SK-N-SH treated with all-trans-retinoic acid at 6 μM for 48 hours (cell line): ENCODE measurements around the gene SORCS3.

Experiments used
- ATAC-seq: fragments of 200-7000 bp; cut with Tn5 transposase; 3 replicates; pipeline ENCODE4 v1.9.1; 2020; ENCODE audit warnings: mild to moderate bottlenecking, moderate library complexity
- ARNTL ChIP-seq: fragments of 450-650 bp; formaldehyde crosslinking; IDR thresholded peaks from 2 replicates; pipeline ENCODE4 v1.5.0; 2020; ENCODE audit warnings: low read depth, mild to moderate bottlenecking, moderate library complexity, borderline replicate concordance
- BACH2 ChIP-seq: fragments of 250-450 bp; sonication (Bioruptor Pico); IDR thresholded peaks from 2 replicates; pipeline ENCODE4 v1.9.0; 2021; ENCODE audit warnings: mild to moderate bottlenecking, borderline replicate concordance
- CSDC2 ChIP-seq: fragments of 250-450 bp; sonication (Bioruptor Pico); IDR thresholded peaks from 2 replicates; pipeline ENCODE4 v1.5.0; 2020; ENCODE audit warnings: mild to moderate bottlenecking, moderate library complexity
- CSRNP3 ChIP-seq: fragments of 250-450 bp; sonication (Bioruptor Pico); IDR thresholded peaks from 2 replicates; pipeline ENCODE4 v1.5.1; 2021; ENCODE audit warnings: mild to moderate bottlenecking, moderate library complexity
- ESRRG ChIP-seq: fragments of 250-450 bp; sonication (Bioruptor Pico); IDR thresholded peaks from 2 replicates; pipeline ENCODE4 v1.6.1; 2021; ENCODE audit warnings: mild to moderate bottlenecking
- ISL1 ChIP-seq: fragments of 250-450 bp; sonication (Bioruptor Pico); IDR thresholded peaks from 2 replicates; pipeline ENCODE4 v2.1.2; 2022; ENCODE audit warnings: mild to moderate bottlenecking, moderate library complexity
- OSR1 ChIP-seq: fragments of 250-450 bp; sonication (Bioruptor Pico); IDR thresholded peaks from 2 replicates; pipeline ENCODE4 v1.8.0; 2022; ENCODE audit warnings: moderate library complexity, mild to moderate bottlenecking, inconsistent platforms
- PATZ1 ChIP-seq: fragments of 250-450 bp; sonication (Bioruptor Pico); IDR thresholded peaks from 2 replicates; pipeline ENCODE4 v1.8.0; 2020; ENCODE audit warnings: mild to moderate bottlenecking, moderate library complexity, borderline replicate concordance
- POU6F1 ChIP-seq: fragments of 250-450 bp; sonication (Bioruptor Pico); IDR thresholded peaks from 2 replicates; pipeline ENCODE4 v1.8.0; 2021; ENCODE audit warnings: low read depth, mild to moderate bottlenecking, moderate library complexity, borderline replicate concordance
- PPARA ChIP-seq: fragments of 250-450 bp; sonication (Bioruptor Pico); IDR thresholded peaks from 2 replicates; pipeline ENCODE4 v1.5.0; 2020; ENCODE audit warnings: mild to moderate bottlenecking, borderline replicate concordance
- SNAI2 ChIP-seq: fragments of 250-450 bp; sonication (Bioruptor Pico); IDR thresholded peaks from 2 replicates; pipeline ENCODE4 v1.5.0; 2020; ENCODE audit warnings: mild to moderate bottlenecking, moderate library complexity
- TCF4 ChIP-seq: fragments of 250-450 bp; sonication (Bioruptor Pico); IDR thresholded peaks from 2 replicates; pipeline ENCODE4 v1.8.0; 2021; ENCODE audit warnings: mild to moderate bottlenecking, moderate library complexity, borderline replicate concordance
- TOX ChIP-seq: fragments of 250-450 bp; sonication (Bioruptor Pico); IDR thresholded peaks from 2 replicates; pipeline ENCODE4 v1.8.0; 2021; ENCODE audit warnings: mild to moderate bottlenecking, moderate library complexity, borderline replicate concordance
- TSHZ2 ChIP-seq: fragments of 250-450 bp; sonication (Bioruptor Pico); IDR thresholded peaks from 2 replicates; pipeline ENCODE4 v1.5.0; 2020; ENCODE audit warnings: mild to moderate bottlenecking, moderate library complexity
- ZC3H10 ChIP-seq: fragments of 250-450 bp; sonication (Bioruptor Pico); IDR thresholded peaks from 2 replicates; pipeline ENCODE4 v1.5.1; 2021; ENCODE audit warnings: mild to moderate bottlenecking, moderate library complexity
- ZFP3 ChIP-seq: fragments of 250-450 bp; sonication (Bioruptor Pico); IDR thresholded peaks from 2 replicates; pipeline ENCODE4 v1.5.0; 2020; ENCODE audit warnings: mild to moderate bottlenecking, moderate library complexity
- ZFP30 ChIP-seq: fragments of 450-650 bp; formaldehyde crosslinking; IDR thresholded peaks from 2 replicates; pipeline ENCODE4 v1.5.0; 2022; ENCODE audit warnings: mild to moderate bottlenecking, moderate library complexity
- ZNF565 ChIP-seq: fragments of 450-650 bp; formaldehyde crosslinking; conservative IDR thresholded peaks from 2 replicates; pipeline ENCODE4 v1.5.0; 2020; ENCODE audit warnings: low read depth, mild to moderate bottlenecking, moderate library complexity
- ZNF70 ChIP-seq: fragments of 450-650 bp; formaldehyde crosslinking; IDR thresholded peaks from 2 replicates; pipeline ENCODE4 v1.5.0; 2020; ENCODE audit warnings: mild to moderate bottlenecking, moderate library complexity
- ZNF8 ChIP-seq: fragments of 450-650 bp; formaldehyde crosslinking; IDR thresholded peaks from 2 replicates; pipeline ENCODE4 v1.5.0; 2020; ENCODE audit warnings: mild to moderate bottlenecking, moderate library complexity

The SORCS3 gene

GRCh38 chr10:105241254-105241653, 600.2 kb downstream of the SORCS3 start:
- TF ChIP-seq SNAI2 (no peak), TSHZ2 (no peak), PPARA (no peak), ZNF565 (CRISPR knock-in tag) (no peak), ZNF8 (CRISPR knock-in tag) (no peak), ZNF70 (CRISPR knock-in tag) (no peak), ISL1 (CRISPR knock-in tag) (no peak), ESRRG (CRISPR knock-in tag) (no peak), ARNTL (CRISPR knock-in tag) (no peak)
- TF ChIP-seq, all 23 proteins: peak for 0
- ATAC-seq: no peak

- no peak for ATAC-seq
- TF ChIP-seq TSHZ2 (no peak), TOX (no peak), ZFP3 (CRISPR knock-in tag) (no peak), POU6F1 (no peak), ZC3H10 (no peak), CSDC2 (CRISPR knock-in tag) (no peak), SNAI2 (no peak)
These were observed 602.3 kb downstream of the SORCS3 start for GRCh38 chr10:105243381-105243780.

GRCh38 chr10:105243825-105244224, 602.7 kb downstream of the SORCS3 start:
- ATAC-seq: no peak
- TF ChIP-seq ZNF565 (CRISPR knock-in tag) (no peak), CSDC2 (CRISPR knock-in tag) (no peak), TOX (no peak), ZFP30 (CRISPR knock-in tag) (no peak), ZC3H10 (no peak), TCF4 (CRISPR knock-in tag) (no peak), BACH2 (no peak), PPARA (no peak), POU6F1 (no peak), ISL1 (CRISPR knock-in tag) (no peak), OSR1 (no peak), CSRNP3 (CRISPR knock-in tag) (no peak), ZNF8 (CRISPR knock-in tag) (no peak), ZFP3 (CRISPR knock-in tag) (no peak), PATZ1 (no peak)
